Immature natural killer cell (primary cell): ENCODE results near the gene KRTAP10-12. TPM values are rescaled to one million over a fixed set of nuclear protein-coding genes. Genes with fewer than 3 reads are reported as not detected.

Source experiments
- DNase-seq, 3 donors: peaks; one replicate each; pipeline ENCODE4 v3.0.0; 2022; ENCODE audit warnings: mixed read lengths in 1 of 3
- H3K27ac Mint-ChIP-seq, 6 donors: one replicate each; pipeline ENCODE4 v1.8.0; 2020; ENCODE audit warnings: mixed read lengths in 6 of 6, mild to moderate bottlenecking in 5 of 6, inconsistent platforms in 4 of 6, moderate library complexity in 3 of 6
- H3K27me3 Mint-ChIP-seq, 3 donors: one replicate each; pipeline ENCODE4 v1.8.0; 2020 to 2021; ENCODE audit warnings: low read depth in 3 of 3, mild to moderate bottlenecking in 3 of 3, mixed read lengths in 3 of 3, moderate library complexity in 3 of 3, inconsistent platforms in 1 of 3
- H3K36me3 Mint-ChIP-seq, 3 donors: one replicate each; pipeline ENCODE4 v1.8.0; 2020; ENCODE audit warnings: mixed read lengths in 3 of 3, inconsistent platforms in 2 of 3, mild to moderate bottlenecking in 2 of 3
- H3K4me1 Mint-ChIP-seq, 2 donors: one replicate each; pipeline ENCODE4 v1.8.0; 2020; ENCODE audit warnings: inconsistent platforms in 2 of 2, mild to moderate bottlenecking in 2 of 2, mixed read lengths in 2 of 2, moderate library complexity in 1 of 2
- H3K4me3 Mint-ChIP-seq, 5 donors: one replicate each; pipeline ENCODE4 v1.8.0; 2020; ENCODE audit warnings: mild to moderate bottlenecking in 5 of 5, mixed read lengths in 5 of 5, inconsistent platforms in 3 of 5, moderate library complexity in 3 of 5
- H3K9me3 Mint-ChIP-seq, 6 donors: one replicate each; pipeline ENCODE4 v1.8.0; 2020; ENCODE audit warnings: mild to moderate bottlenecking in 6 of 6, mixed read lengths in 6 of 6, inconsistent platforms in 4 of 6, moderate library complexity in 3 of 6
- polyA plus RNA-seq, 3 donors: library from polyadenylated mRNA; unstranded; fragments of 300-500 nt; fragmentation: Illumina TruSeq; gene quantifications; one replicate each; pipeline ENCODE4 v1.2.3, GENCODE V29; 2021

Gene KRTAP10-12
- polyA plus RNA-seq, 3 donors from 2014 or later: not detected

DNA sequence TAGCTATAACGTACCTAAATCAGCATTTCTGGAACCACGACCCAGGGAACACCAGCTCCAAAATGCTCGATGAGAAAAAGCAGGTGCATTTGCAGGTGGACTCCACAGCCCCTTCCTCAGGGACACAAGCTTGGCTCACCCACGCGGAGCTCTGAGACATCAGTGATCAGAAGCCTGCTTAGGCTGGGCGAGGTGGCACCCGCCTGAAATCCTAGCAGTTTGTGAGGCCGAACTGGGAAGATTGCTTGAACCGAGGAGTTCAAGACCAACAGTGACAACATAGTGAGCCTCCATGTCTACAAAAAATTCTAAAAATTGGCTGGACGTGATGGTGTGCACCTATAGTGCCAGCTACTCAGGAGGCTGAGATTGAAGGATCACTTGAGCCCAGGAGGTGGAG is 16.9 kb downstream of the KRTAP10-12 start:
- no peak overlapping the region for H3K4me3 Mint-ChIP-seq
- peaks cover 6 to 7% of the 10 kb centered on the region in 2 donors for H3K4me1 Mint-ChIP-seq
- no peaks in the 10 kb centered on the region for H3K36me3 Mint-ChIP-seq
- no peak overlapping the region for H3K27ac Mint-ChIP-seq
- H3K27me3 Mint-ChIP-seq: peaks cover 24 to 40% (median 26%) of the 10 kb centered on the region in 3 donors
- H3K9me3 Mint-ChIP-seq: no peaks in the 10 kb centered on the region
- DNase-seq: no peak

DNA sequence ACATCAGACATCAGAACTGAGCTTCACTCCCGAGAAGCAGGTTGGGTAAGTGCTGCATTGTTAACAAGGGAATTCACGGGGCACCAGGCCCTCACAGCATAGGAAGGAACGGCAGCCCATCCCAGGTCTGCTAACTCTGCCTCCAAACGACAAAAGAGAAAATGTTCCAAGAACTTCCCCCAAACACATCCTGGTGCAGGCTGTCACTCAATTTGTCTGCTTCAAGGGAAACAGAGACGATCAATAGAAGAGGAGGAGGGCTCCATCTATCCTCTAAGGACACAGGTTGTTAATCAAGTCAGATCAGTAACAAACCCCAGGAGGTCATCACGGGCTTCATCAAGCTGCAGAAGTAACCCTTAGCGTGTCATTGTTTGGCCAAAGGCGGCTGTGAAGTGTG is 17.9 kb downstream of the KRTAP10-12 start:
- no peak for DNase-seq

DNA sequence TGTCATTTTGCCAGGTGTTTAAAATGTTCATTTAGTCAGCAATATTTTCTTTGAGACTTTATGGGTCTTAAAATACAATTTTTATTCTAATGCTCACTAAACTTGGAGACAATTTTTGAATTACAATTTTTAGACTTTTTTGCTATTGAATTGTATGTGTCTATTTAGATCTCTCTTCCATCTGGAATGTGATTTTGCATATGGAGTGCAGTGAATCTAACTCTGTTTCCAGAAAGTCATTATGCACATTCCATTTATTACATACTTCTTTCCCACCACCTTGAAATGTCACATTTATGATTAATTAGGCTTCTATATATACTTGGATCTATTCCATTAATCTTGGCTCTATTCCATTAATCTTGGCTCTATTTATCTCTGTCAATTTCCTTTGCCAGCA is 20.0 kb downstream of the KRTAP10-12 start:
- Mint-ChIP-seq H3K27me3 (peaks cover 21 to 26% (median 25%) of the 10 kb centered on the region in 3 donors), H3K36me3 (no peaks in the 10 kb centered on the region), H3K4me3 (no peak overlapping the region), H3K27ac (no peak overlapping the region), H3K9me3 (no peaks in the 10 kb centered on the region), H3K4me1 (no peaks in the 10 kb centered on the region)
- DNase-seq: no peak

More for the DNA sequence above, 17.9 kb downstream of the KRTAP10-12 start:
- no peak overlapping the region for H3K27ac Mint-ChIP-seq
- peaks cover 0 to under 1% of the 10 kb centered on the region in 2 donors for H3K4me1 Mint-ChIP-seq
- peaks cover 19 to 33% (median 25%) of the 10 kb centered on the region in 3 donors for H3K27me3 Mint-ChIP-seq
- no peaks in the 10 kb centered on the region for H3K36me3 Mint-ChIP-seq
- peak overlapping the region in 1 of 5 donors; percentile 5 for H3K4me3 Mint-ChIP-seq
- no peaks in the 10 kb centered on the region for H3K9me3 Mint-ChIP-seq

GRCh38 chr21:44718093-44718492 is 21.1 kb downstream of the KRTAP10-12 start:
- H3K36me3 Mint-ChIP-seq: peaks cover 0 to 6% (median 0%) of the 10 kb centered on the region in 3 donors
- peaks cover 24 to 31% (median 25%) of the 10 kb centered on the region in 3 donors for H3K27me3 Mint-ChIP-seq
- H3K4me3 Mint-ChIP-seq: no peak overlapping the region
- H3K4me1 Mint-ChIP-seq: peaks cover 7 to 8% of the 10 kb centered on the region in 2 donors
- no peak for DNase-seq
- no peak overlapping the region for H3K27ac Mint-ChIP-seq
- H3K9me3 Mint-ChIP-seq: no peaks in the 10 kb centered on the region

DNA sequence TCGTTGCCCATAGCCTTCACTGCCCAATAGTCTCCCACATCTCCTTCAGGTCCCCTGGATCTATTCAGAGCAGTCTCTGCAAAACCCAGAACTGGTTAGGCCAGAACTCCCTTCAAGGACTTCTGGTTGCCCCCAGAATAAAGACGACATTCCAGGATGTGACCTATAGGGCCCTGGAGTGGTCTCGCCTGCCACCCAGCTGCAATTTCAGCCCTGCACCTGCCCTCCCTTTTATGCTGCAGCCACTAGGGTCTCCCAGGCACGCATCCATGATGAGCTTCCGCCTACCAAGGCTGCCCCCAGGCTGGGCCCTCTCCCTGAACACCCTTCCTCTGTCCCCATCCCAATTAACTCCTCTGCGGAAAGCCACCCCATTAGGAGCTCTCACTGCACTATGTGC is 21.6 kb downstream of the KRTAP10-12 start:
- no peak overlapping the region for H3K4me3 Mint-ChIP-seq
- H3K27ac Mint-ChIP-seq: no peak overlapping the region
- H3K27me3 Mint-ChIP-seq: peaks cover 23 to 34% (median 26%) of the 10 kb centered on the region in 3 donors
- H3K4me1 Mint-ChIP-seq: peaks cover 12% of the 10 kb centered on the region in 2 donors
- no peak for DNase-seq
- no peaks in the 10 kb centered on the region for H3K9me3 Mint-ChIP-seq
- H3K36me3 Mint-ChIP-seq: peaks cover 0 to 6% (median 0%) of the 10 kb centered on the region in 3 donors

- Mint-ChIP-seq H3K27me3 (peaks cover 18 to 30% (median 30%) of the 10 kb centered on the region in 3 donors), H3K9me3 (no peaks in the 10 kb centered on the region), H3K36me3 (peaks cover 0 to 6% (median 0%) of the 10 kb centered on the region in 3 donors), H3K27ac (no peak overlapping the region), H3K4me1 (peaks cover 12 to 15% of the 10 kb centered on the region in 2 donors), H3K4me3 (no peak overlapping the region)
- DNase-seq: no peak
Observed at GRCh38 chr21:44720170-44720569, 23.2 kb downstream of the KRTAP10-12 start.

DNA sequence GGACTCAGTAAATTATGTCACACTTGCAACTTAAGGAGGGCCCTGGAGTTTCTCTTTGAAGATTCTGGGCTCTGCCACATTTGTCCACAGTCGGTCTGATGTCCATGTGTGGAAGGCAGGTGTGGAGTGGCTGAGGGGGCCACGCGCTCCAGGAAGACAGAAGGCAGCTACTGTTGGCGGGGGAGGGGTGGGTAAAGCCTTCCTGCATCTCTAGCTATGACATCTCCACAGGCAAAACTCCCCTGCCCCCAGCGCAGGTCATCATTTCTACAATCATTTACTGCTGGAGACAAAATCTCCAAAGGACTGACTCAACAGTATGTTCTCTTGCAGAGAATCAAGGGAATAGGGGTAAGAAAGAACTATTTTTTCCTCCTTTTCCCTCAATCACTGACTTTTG is 25.8 kb downstream of the KRTAP10-12 start:
- DNase-seq: no peak
- peak overlapping the region in 4 of 5 donors; percentile 53 to 77 (median 64) for H3K4me3 Mint-ChIP-seq
- peak overlapping the region in 1 of 6 donors; percentile 8 for H3K27ac Mint-ChIP-seq

DNA sequence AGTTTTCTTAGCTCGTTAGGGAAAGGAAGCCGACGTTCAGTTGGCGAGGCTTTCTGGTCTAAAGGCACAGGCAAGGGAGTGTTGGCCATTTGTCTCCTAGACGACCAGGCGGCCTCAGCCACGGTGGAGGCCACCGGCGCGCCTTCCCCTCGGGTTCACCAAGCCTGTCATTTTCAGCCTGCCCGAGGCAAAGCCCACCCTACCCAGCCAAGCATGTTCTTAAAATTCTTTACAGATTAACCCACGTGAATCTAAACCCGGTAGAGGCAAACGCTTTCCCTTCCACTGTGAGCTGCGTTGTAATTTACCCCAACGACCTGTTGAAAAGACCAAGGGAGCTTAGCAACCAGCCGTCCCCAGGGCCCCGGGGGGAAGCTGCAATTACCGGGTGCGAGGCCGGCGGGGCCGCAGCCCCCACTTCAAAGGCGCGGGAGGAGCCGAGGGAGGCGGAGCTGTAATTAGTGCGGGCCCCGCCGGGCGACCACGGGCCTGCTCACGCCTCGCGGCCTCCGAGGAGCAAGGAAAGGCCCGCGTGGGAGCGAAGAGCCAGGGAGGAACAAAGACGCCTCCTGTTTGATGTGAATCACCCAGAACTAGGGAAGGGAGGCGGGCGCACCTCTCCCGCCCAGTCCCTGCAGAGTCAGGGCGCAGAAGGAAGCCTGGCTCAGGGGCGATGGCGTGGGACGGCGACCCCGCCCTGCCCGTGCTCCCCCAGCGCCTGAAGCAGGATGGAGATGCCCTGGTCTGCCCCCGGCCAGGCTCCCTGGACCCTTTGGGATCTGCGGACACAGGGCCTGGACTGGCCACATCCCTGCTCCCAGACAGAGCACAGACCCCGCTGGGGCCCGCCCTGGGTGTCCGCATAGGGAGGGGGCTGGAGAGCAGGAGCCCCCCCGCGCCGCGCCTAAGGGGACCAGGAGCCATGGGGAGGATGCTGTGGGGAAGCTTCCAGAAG is 26.5 kb downstream of the KRTAP10-12 start:
- DNase-seq: peak; percentile 22 to 36 (median 31)
- H3K4me3 Mint-ChIP-seq: peak overlapping the region; percentile 53 to 77 (median 67)
- no peaks in the 10 kb centered on the region for H3K9me3 Mint-ChIP-seq
- no peak overlapping the region for H3K27ac Mint-ChIP-seq
- H3K4me1 Mint-ChIP-seq: peaks cover 12 to 15% of the 10 kb centered on the region in 2 donors
- peaks cover 10 to 38% (median 22%) of the 10 kb centered on the region in 3 donors for H3K27me3 Mint-ChIP-seq
- peaks cover 0 to 6% (median 0%) of the 10 kb centered on the region in 3 donors for H3K36me3 Mint-ChIP-seq

More for the DNA sequence above, 25.8 kb downstream of the KRTAP10-12 start:
- H3K36me3 Mint-ChIP-seq: peaks cover 0 to 6% (median 0%) of the 10 kb centered on the region in 3 donors
- H3K9me3 Mint-ChIP-seq: no peaks in the 10 kb centered on the region
- H3K4me1 Mint-ChIP-seq: peaks cover 12 to 15% of the 10 kb centered on the region in 2 donors
- H3K27me3 Mint-ChIP-seq: peaks cover 13 to 34% (median 27%) of the 10 kb centered on the region in 3 donors

GRCh38 chr21:44724196-44724595 is 27.2 kb downstream of the KRTAP10-12 start:
- Mint-ChIP-seq H3K27me3 (peaks cover 7 to 38% (median 18%) of the 10 kb centered on the region in 3 donors), H3K36me3 (peaks cover 0 to 6% (median 0%) of the 10 kb centered on the region in 3 donors)

DNA sequence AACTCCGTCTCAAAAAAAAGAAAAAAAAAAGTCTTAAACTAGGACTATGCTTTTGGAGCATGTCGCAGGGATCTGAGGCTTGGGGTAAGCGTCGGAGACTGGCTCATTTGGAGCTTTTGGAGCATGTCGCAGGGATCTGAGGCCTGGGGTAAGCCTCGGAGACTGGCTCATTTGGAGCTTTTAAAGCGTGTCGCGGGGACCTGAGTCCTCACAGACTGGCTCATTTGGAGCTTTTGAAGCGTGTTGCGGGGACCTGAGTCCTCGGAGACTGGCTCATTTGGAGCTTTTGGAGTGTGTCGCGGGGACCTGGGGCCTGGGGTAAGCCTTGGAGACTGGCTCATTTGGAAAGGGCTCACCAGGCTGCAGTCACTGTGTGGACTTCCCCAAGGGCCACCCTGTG is 28.0 kb downstream of the KRTAP10-12 start:
- Mint-ChIP-seq H3K27ac (no peak overlapping the region), H3K4me1 (peaks cover 12 to 15% of the 10 kb centered on the region in 2 donors), H3K9me3 (no peaks in the 10 kb centered on the region), H3K27me3 (peaks cover 7 to 34% (median 18%) of the 10 kb centered on the region in 3 donors), H3K36me3 (peaks cover 0 to 6% (median 0%) of the 10 kb centered on the region in 3 donors), H3K4me3 (no peak overlapping the region)
- DNase-seq: no peak

More at GRCh38 chr21:44724196-44724595, 27.2 kb downstream of the KRTAP10-12 start:
- Mint-ChIP-seq H3K9me3 (no peaks in the 10 kb centered on the region), H3K27ac (no peak overlapping the region), H3K4me3 (peak overlapping the region in 3 of 5 donors; percentile 23 to 45 (median 40)), H3K4me1 (peaks cover 12 to 15% of the 10 kb centered on the region in 2 donors)
- no peak for DNase-seq

DNA sequence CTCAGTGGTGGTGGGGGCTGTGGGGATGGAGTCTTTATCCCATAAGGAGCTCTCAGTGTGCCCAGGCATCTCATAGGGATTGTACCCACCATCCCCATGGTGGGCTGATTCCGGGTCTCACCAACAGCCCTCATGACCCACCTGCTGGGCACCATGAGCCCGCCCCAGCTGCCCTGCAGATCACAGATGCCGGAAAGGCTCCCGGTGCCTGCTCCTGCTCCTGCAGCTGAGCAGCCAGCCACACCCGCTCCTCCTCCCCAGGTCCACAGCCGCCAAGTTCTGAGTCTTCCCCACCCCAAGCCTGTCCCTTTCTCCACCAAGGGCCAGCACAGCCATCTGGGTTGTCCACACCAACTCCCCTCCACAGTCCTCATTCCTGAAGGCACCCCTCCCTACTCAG is 29.9 kb downstream of the KRTAP10-12 start:
- no peak for DNase-seq
- H3K27me3 Mint-ChIP-seq: peaks cover 8 to 28% (median 22%) of the 10 kb centered on the region in 3 donors
- peaks cover 0 to 6% (median 0%) of the 10 kb centered on the region in 3 donors for H3K36me3 Mint-ChIP-seq
- H3K27ac Mint-ChIP-seq: no peak overlapping the region
- no peaks in the 10 kb centered on the region for H3K9me3 Mint-ChIP-seq
- peaks cover 12 to 15% of the 10 kb centered on the region in 2 donors for H3K4me1 Mint-ChIP-seq
- H3K4me3 Mint-ChIP-seq: no peak overlapping the region

GRCh38 chr21:44727321-44727720 is 30.3 kb downstream of the KRTAP10-12 start:
- Mint-ChIP-seq H3K36me3 (peaks cover 0 to 6% (median 0%) of the 10 kb centered on the region in 3 donors), H3K27me3 (peaks cover 7 to 28% (median 19%) of the 10 kb centered on the region in 3 donors), H3K9me3 (no peaks in the 10 kb centered on the region), H3K4me1 (peaks cover 12 to 13% of the 10 kb centered on the region in 2 donors), H3K27ac (no peak overlapping the region), H3K4me3 (no peak overlapping the region)
- DNase-seq: no peak

DNA sequence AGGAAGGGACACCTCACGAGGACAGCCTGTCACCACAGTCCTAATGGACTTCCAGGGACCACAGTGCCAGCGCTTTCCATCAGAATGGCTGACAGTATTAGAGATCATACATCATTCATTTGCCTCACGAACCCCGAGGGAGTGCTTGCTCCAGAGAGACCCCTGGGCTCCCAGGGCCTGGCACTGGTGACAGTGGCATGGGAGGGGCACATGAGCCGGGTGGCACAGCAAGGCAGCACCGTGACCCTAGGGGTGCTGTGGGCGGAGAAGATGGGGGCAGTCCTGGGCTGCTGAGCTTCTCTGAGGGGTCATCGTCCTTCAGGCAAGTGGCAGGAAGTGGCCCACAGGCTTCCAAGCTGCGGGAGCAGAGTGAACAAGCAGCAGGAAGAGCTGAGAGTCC is 30.8 kb downstream of the KRTAP10-12 start:
- H3K9me3 Mint-ChIP-seq: no peaks in the 10 kb centered on the region
- no peak for DNase-seq
- peaks cover 8 to 10% of the 10 kb centered on the region in 2 donors for H3K4me1 Mint-ChIP-seq
- peaks cover 7 to 23% (median 15%) of the 10 kb centered on the region in 3 donors for H3K27me3 Mint-ChIP-seq
- peaks cover 0 to 2% (median 0%) of the 10 kb centered on the region in 3 donors for H3K36me3 Mint-ChIP-seq
- no peak overlapping the region for H3K27ac Mint-ChIP-seq
- H3K4me3 Mint-ChIP-seq: no peak overlapping the region

- peaks cover 0 to 2% of the 10 kb centered on the region in 2 donors for H3K4me1 Mint-ChIP-seq
- H3K9me3 Mint-ChIP-seq: no peaks in the 10 kb centered on the region
- no peak overlapping the region for H3K27ac Mint-ChIP-seq
- DNase-seq: no peak
- peaks cover 2 to 17% (median 11%) of the 10 kb centered on the region in 3 donors for H3K27me3 Mint-ChIP-seq
- H3K36me3 Mint-ChIP-seq: no peaks in the 10 kb centered on the region
- H3K4me3 Mint-ChIP-seq: no peak overlapping the region
Observed at GRCh38 chr21:44728716-44729115, 31.7 kb downstream of the KRTAP10-12 start.
